ENCODE data around the gene FBXW7.

DNA sequence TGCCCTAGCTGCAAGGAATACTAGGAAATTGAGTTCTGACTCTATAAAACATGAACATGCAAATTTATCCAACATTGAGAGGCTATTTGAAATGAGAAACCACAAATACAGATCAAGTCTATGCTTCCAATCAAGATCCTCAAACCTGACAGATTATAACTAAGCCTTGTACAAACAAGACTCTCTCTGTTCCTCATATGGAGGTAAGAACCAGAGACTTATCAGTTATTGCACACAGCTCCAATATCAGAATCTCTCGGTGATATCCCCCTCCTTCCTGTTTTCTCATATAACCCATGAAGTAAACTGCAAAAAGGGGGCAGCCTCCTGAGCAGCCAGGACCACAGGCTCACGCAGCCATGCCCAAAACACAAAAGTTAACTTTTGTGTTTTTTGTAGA, 36.5 kb downstream of the FBXW7 start:
- TF ChIP-seq POLR2A (IDR thresholded peaks at IDR 0.05): no peak
- TF ChIP-seq POLR2AphosphoS5 (IDR thresholded peaks at IDR 0.05): no peak
- TF ChIP-seq, protein P1, sequence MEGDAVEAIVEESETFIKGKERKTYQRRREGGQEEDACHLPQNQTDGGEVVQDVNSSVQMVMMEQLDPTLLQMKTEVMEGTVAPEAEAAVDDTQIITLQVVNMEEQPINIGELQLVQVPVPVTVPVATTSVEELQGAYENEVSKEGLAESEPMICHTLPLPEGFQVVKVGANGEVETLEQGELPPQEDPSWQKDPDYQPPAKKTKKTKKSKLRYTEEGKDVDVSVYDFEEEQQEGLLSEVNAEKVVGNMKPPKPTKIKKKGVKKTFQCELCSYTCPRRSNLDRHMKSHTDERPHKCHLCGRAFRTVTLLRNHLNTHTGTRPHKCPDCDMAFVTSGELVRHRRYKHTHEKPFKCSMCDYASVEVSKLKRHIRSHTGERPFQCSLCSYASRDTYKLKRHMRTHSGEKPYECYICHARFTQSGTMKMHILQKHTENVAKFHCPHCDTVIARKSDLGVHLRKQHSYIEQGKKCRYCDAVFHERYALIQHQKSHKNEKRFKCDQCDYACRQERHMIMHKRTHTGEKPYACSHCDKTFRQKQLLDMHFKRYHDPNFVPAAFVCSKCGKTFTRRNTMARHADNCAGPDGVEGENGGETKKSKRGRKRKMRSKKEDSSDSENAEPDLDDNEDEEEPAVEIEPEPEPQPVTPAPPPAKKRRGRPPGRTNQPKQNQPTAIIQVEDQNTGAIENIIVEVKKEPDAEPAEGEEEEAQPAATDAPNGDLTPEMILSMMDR (IDR thresholded peaks at IDR 0.05): no peak

Data from breast epithelium (tissue), 3 donors.